B cell (primary cell): ENCODE measurements around the gene SCAMP5. TPM values are rescaled to one million over a fixed set of nuclear protein-coding genes. Genes with fewer than 3 reads are reported as not detected.

Experiments used
- ATAC-seq: fragments of 200-7000 bp; cut with Tn5 transposase; one replicate; pipeline ENCODE4 v1.10.0; 2021; ENCODE audit warnings: low read depth, mild to moderate bottlenecking, moderate number of reproducible peaks, moderate library complexity
- CTCF ChIA-PET: fragments of 350-600 bp; sonication (Branson Sonifier 250); formaldehyde crosslinking; loops from one replicate; lab custom pipeline; 2021; ENCODE audit warnings: antibody characterized with exemption, inconsistent platforms; lab: Charles Lee
- POLR2A ChIA-PET: fragments of 350-600 bp; sonication (Branson Sonifier 250); formaldehyde crosslinking; loops from one replicate; lab custom pipeline; 2021; ENCODE audit warnings: antibody characterized with exemption; lab: Charles Lee
- DNase-seq: peaks from one replicate; pipeline ENCODE4 v3.0.0; 2013
- H2AFZ ChIP-seq: 2 replicates; pipeline ENCODE4 v1.6.1; 2012; ENCODE audit warnings: mild to moderate bottlenecking, low read depth, low read length; ENCODE audit not compliant: insufficient read depth, poor library complexity, severe bottlenecking
- H3K27ac ChIP-seq, 2 donors: 1 replicate in 1 of 2; 2 replicates in 1 of 2; pipeline ENCODE4 v1.5.1; 2012 to 2013; ENCODE audit warnings: low read length in 2 of 2, mild to moderate bottlenecking in 2 of 2, moderate library complexity in 1 of 2
- H3K27me3 ChIP-seq, 4 experiments: fragments of 200-600 bp in 1 of 4; sonication (generic) in 1 of 4; replicated peaks in 1 of 4; 1 replicate in 2 of 4; 2 replicates in 2 of 4; pipeline versions ENCODE4 v1.6.1 to v1.7.0; 2013 to 2016; ENCODE audit warnings: low read length in 3 of 4, mild to moderate bottlenecking in 2 of 4, mixed read lengths in 1 of 4, moderate library complexity in 1 of 4; ENCODE audit not compliant: insufficient read depth in 4 of 4, control insufficient read depth in 3 of 4; ENCODE audit errors: control extremely low read depth in 1 of 4
- H3K36me3 ChIP-seq, 2 experiments: replicated peaks in 1 of 2; 1 replicate in 1 of 2; 2 replicates in 1 of 2; pipeline versions ENCODE4 v1.6.1 to v1.7.1; 2013; ENCODE audit warnings: low read length in 1 of 2; ENCODE audit not compliant: insufficient read depth in 2 of 2, control insufficient read depth in 1 of 2; ENCODE audit errors: control extremely low read depth in 1 of 2, extremely low read depth in 1 of 2
- H3K4me1 ChIP-seq, 2 donors: fragments of 200-600 bp in 1 of 2; sonication (generic) in 1 of 2; 1 replicate in 1 of 2; 2 replicates in 1 of 2; pipeline versions ENCODE4 v1.5.1 to v1.6.1; 2013 to 2017; ENCODE audit warnings: low read length in 2 of 2; ENCODE audit not compliant: control insufficient read depth in 2 of 2, insufficient read depth in 2 of 2
- H3K4me2 ChIP-seq: replicated peaks from 2 replicates; pipeline ENCODE3; 2012; ENCODE audit warnings: mild to moderate bottlenecking, low read depth, low read length; ENCODE audit not compliant: poor library complexity, severe bottlenecking
- H3K4me3 ChIP-seq, 5 experiments: fragments of 200-600 bp in 1 of 5; sonication (generic) in 1 of 5; 1 replicate in 3 of 5; 2 replicates in 2 of 5; pipeline versions ENCODE4 v1.5.1 to v1.7.0; 2011 to 2016; ENCODE audit warnings: low read length in 4 of 5, mild to moderate bottlenecking in 4 of 5, low read depth in 2 of 5, control low read depth in 1 of 5, moderate library complexity in 1 of 5; ENCODE audit not compliant: insufficient read depth in 1 of 5; ENCODE audit errors: control extremely low read depth in 1 of 5, extremely low read depth in 1 of 5
- H3K79me2 ChIP-seq: fragments of 200-600 bp; sonication (generic); one replicate; pipeline ENCODE4 v1.6.0; 2016; ENCODE audit warnings: low read length; ENCODE audit not compliant: control insufficient read depth, insufficient read depth
- H3K9ac ChIP-seq: fragments of 200-600 bp; sonication (generic); 2 replicates; pipeline ENCODE4 v1.6.1; 2017; ENCODE audit warnings: mild to moderate bottlenecking, low read length, moderate library complexity
- H3K9me3 ChIP-seq, 3 donors: one replicate each; pipeline versions ENCODE4 v1.6.1 to v1.7.1; 2013; ENCODE audit warnings: low read length in 2 of 3; ENCODE audit not compliant: control insufficient read depth in 2 of 3, insufficient read depth in 1 of 3; ENCODE audit errors: control extremely low read depth in 1 of 3
- H4K20me1 ChIP-seq: 2 replicates; pipeline ENCODE4 v1.6.0; 2012; ENCODE audit warnings: mild to moderate bottlenecking, low read length; ENCODE audit not compliant: insufficient read depth, control insufficient read depth, poor library complexity, severe bottlenecking
- H3K27ac Mint-ChIP-seq: one replicate; pipeline ENCODE4 v1.8.0; 2021; ENCODE audit warnings: mixed read lengths
- H3K27me3 Mint-ChIP-seq: one replicate; pipeline ENCODE4 v1.8.0; 2021; ENCODE audit warnings: mixed read lengths
- H3K4me1 Mint-ChIP-seq: one replicate; pipeline ENCODE4 v1.8.0; 2021; ENCODE audit warnings: mixed read lengths
- H3K4me3 Mint-ChIP-seq: one replicate; pipeline ENCODE4 v1.8.0; 2021; ENCODE audit warnings: mixed read lengths
- H3K9me3 Mint-ChIP-seq: one replicate; pipeline ENCODE4 v1.8.0; 2022; ENCODE audit warnings: mixed read lengths; ENCODE audit not compliant: insufficient read depth
- EZH2 ChIP-seq: IDR thresholded peaks from 2 replicates; pipeline ENCODE4 v1.6.1; 2012; ENCODE audit warnings: borderline replicate concordance, low read depth, mild to moderate bottlenecking, moderate library complexity, low read length; ENCODE audit not compliant: insufficient read depth, poor library complexity, severe bottlenecking
- WGBS: methylation state at CpG from one replicate; pipeline ENCODE4 v1.1.5; 2013; ENCODE audit warnings: missing lambda C conversion rate; ENCODE audit not compliant: insufficient coverage; 5-methylcytosine and 5-hydroxymethylcytosine counted together
- intact Hi-C: fragments of 100-400 bp; cut with micrococcal nuclease; formaldehyde crosslinking; loops from one replicate; pipeline ENCODE4 v1.10.0; 2022
- polyA plus RNA-seq: library from polyadenylated mRNA; depleted of rRNA; stranded (reverse); fragments of >200 nt; gene quantifications from 2 replicates; pipeline ENCODE4 v1.2.3, GENCODE V29; 2012
- total RNA-seq, 2 donors: library from RNA; stranded (reverse); fragments of 120-200 nt in 1 of 2; gene quantifications; 1 replicate in 1 of 2; 2 replicates in 1 of 2; pipeline versions ENCODE4 v1.2.3 to v1.2.4, GENCODE V29; 2013 to 2022
- TF ChIP-seq, protein P1 (sequence below): fragments of 200-600 bp; IDR thresholded peaks from one replicate; pipeline ENCODE4 v1.8.0; 2022; ENCODE audit warnings: antibody characterized with exemption, mild to moderate bottlenecking

The SCAMP5 gene
- total and polyA plus RNA-seq, 2 donors (not counting 1 experiment from before 2014, with no cell fraction given): 0.59 to 3.4 TPM

DNA sequence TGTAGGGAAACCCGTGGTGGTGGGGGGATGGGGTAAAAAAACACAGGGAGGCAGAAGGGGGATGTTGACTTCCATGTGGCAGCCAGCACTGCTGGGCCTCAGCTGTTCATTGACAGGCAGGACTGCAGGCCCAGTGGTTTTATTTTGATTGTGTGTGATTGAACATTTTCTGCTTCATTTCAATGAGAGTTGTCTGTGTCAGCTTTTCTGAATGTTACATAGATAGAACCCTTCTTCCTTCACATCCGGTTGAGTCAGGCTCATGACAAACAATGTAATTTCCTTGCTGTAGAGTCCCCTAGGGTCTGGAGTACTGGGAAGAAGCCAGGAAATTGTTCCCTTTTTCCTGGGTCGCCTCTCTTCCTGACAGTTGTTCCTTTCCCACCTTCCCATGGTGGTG is 30.6 kb upstream of the SCAMP5 start:
- no peaks in the 10 kb centered on the region for H3K79me2 ChIP-seq
- ATAC-seq: no peak
- WGBS: 18% methylated on average over 1 of the region's 3 CpGs
- no peak overlapping the region for H3K27ac ChIP-seq
- no peak overlapping the region for H3K4me3 Mint-ChIP-seq
- no peaks in the 10 kb centered on the region for H3K36me3 ChIP-seq
- H3K27me3 Mint-ChIP-seq: peaks cover 34% of the 10 kb centered on the region
- POLR2A ChIA-PET: no interaction called here
- H3K4me1 Mint-ChIP-seq: no peaks in the 10 kb centered on the region
- no peaks in the 10 kb centered on the region for H3K9me3 ChIP-seq
- CTCF ChIA-PET: interaction anchor here (1.6 to 2.4 kb wide), 2 partner anchors 14 to 165 kb away, joined by 3 to 12 read pairs; no protein-coding TSS in a partner anchor
- no peak for DNase-seq
- no peak overlapping the region for H3K9ac ChIP-seq
- intact Hi-C loops: no loop called here
- no peak overlapping the region for H3K27ac Mint-ChIP-seq
- H2AFZ ChIP-seq: no peak overlapping the region
- no peak for TF ChIP-seq EZH2
- TF ChIP-seq, protein P1, sequence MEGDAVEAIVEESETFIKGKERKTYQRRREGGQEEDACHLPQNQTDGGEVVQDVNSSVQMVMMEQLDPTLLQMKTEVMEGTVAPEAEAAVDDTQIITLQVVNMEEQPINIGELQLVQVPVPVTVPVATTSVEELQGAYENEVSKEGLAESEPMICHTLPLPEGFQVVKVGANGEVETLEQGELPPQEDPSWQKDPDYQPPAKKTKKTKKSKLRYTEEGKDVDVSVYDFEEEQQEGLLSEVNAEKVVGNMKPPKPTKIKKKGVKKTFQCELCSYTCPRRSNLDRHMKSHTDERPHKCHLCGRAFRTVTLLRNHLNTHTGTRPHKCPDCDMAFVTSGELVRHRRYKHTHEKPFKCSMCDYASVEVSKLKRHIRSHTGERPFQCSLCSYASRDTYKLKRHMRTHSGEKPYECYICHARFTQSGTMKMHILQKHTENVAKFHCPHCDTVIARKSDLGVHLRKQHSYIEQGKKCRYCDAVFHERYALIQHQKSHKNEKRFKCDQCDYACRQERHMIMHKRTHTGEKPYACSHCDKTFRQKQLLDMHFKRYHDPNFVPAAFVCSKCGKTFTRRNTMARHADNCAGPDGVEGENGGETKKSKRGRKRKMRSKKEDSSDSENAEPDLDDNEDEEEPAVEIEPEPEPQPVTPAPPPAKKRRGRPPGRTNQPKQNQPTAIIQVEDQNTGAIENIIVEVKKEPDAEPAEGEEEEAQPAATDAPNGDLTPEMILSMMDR: no peak
- H4K20me1 ChIP-seq: no peaks in the 10 kb centered on the region
- peaks cover 0 to 16% (median 8%) of the 10 kb centered on the region in 4 experiments for H3K27me3 ChIP-seq
- H3K4me3 ChIP-seq: no peak overlapping the region
- no peaks in the 10 kb centered on the region for H3K4me1 ChIP-seq
- H3K4me2 ChIP-seq: no peak overlapping the region
- no peaks in the 10 kb centered on the region for H3K9me3 Mint-ChIP-seq

- no peak for ATAC-seq
- no peak overlapping the region for H3K4me3 ChIP-seq
- no peak overlapping the region for H3K4me2 ChIP-seq
- no peak for TF ChIP-seq EZH2
- TF ChIP-seq, protein P1: no peak
- no peaks in the 10 kb centered on the region for H3K36me3 ChIP-seq
- H3K27ac Mint-ChIP-seq: no peak overlapping the region
- H3K27me3 Mint-ChIP-seq: peaks cover 10% of the 10 kb centered on the region
- no peaks in the 10 kb centered on the region for H4K20me1 ChIP-seq
- H3K27ac ChIP-seq: no peak overlapping the region
- no peaks in the 10 kb centered on the region for H3K9me3 ChIP-seq
- no peak overlapping the region for H2AFZ ChIP-seq
- POLR2A ChIA-PET: no interaction called here
- no peaks in the 10 kb centered on the region for H3K79me2 ChIP-seq
- intact Hi-C loops: no loop called here
- H3K4me3 Mint-ChIP-seq: no peak overlapping the region
- no peaks in the 10 kb centered on the region for H3K9me3 Mint-ChIP-seq
- DNase-seq: no peak
- no peaks in the 10 kb centered on the region for H3K4me1 ChIP-seq
- 91% methylated on average over 5 of the region's 5 CpGs for WGBS
- H3K4me1 Mint-ChIP-seq: no peaks in the 10 kb centered on the region
- no peak overlapping the region for H3K9ac ChIP-seq
- CTCF ChIA-PET: interaction anchor here (1.0 kb wide), 1 partner anchor 17 kb away, joined by 3 read pairs; no protein-coding TSS in a partner anchor
- H3K27me3 ChIP-seq: peaks cover 0 to 7% (median 3%) of the 10 kb centered on the region in 4 experiments
These were observed 27.7 kb upstream of the SCAMP5 start for GRCh38 chr15:74967670-74968069.
